ENCODE results near the gene MYH3. TPM values are rescaled to one million over a fixed set of nuclear protein-coding genes. Genes with fewer than 3 reads are reported as not detected.
"Not testable (repeated sequence)": the region's sequence is repeated elsewhere in the genome, so short reads cannot be mapped to it uniquely, and the experiment has no call there.

Gene MYH3
- under 1 TPM; 0.40 to 0.97 (median 0.66) TPM for total RNA-seq
- 0.45 TPM for polyA plus RNA-seq
- long read RNA-seq, donor 1: 0 reads
- long read RNA-seq, donor 2, partial matches to known transcripts: 1 of 1 reads
- long read RNA-seq, donor 2, other reads (novel, unspliced or antisense): 0 of 1 reads
- long read RNA-seq, donor 3, partial matches to known transcripts: 0 of 1 reads
- long read RNA-seq, donor 3, other reads (novel, unspliced or antisense): 1 of 1 reads
- long read RNA-seq, donor 4: 0 reads

DNA sequence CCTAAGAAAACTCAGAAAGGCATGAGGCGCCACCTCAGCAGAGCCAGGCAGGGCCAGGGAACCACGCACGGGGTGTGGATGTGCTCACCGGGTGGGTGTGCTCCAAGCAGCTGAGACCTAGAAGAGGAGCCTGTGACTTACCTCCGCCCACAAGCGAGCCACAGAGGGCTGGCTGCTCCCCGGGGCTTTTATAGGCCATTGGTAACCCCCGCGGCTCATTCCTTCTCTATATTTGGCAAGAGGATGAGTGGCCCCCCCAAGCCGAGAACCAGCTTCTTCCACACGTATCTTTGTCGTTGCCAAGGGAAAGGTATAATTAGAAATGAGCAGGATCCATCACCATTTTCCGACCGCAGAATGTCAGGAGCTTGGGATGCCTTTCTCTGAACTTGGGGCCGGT is at the start of gene MYH3:
TSS of gene MYH3 (minus strand) at position 162 of the 400 bp plus-strand sequence. CDS start 2,245 bp downstream, outside the sequence.
- WGBS: 74% methylated on average over 15 of the region's 15 CpGs
- H3K27ac ChIP-seq (ENCODE audit: low read length): no peak within 1 kb of the TSS
- intact Hi-C loops (cut with DNase I): no loop called here
- H3K27me3 ChIP-seq (ENCODE audit: control insufficient read depth, insufficient read depth): no peaks in the 10 kb centered on the region
- DNase-seq (no peak), ATAC-seq (no peak)
- H3K4me3 ChIP-seq (ENCODE audit: low read length): no peak within 1 kb of the TSS
- no peaks in the 10 kb centered on the region for H3K9me3 ChIP-seq (ENCODE audit: control insufficient read depth, low read length)
- H3K4me1 ChIP-seq (ENCODE audit: control insufficient read depth, insufficient read depth, low read length): no peaks in the 10 kb centered on the region

- peaks cover 2% of the 10 kb centered on the region for H3K4me1 ChIP-seq (ENCODE audit: control insufficient read depth, insufficient read depth, low read length)
- DNase-seq (no peak), ATAC-seq (no peak)
- no peak overlapping the region for H3K4me3 ChIP-seq (ENCODE audit: low read length)
- 86% methylated on average over 5 of the region's 5 CpGs for WGBS
- no peak overlapping the region for H3K27ac ChIP-seq (ENCODE audit: low read length)
- H3K27me3 ChIP-seq (ENCODE audit: control insufficient read depth, insufficient read depth): no peaks in the 10 kb centered on the region
- H3K9me3 ChIP-seq (ENCODE audit: control insufficient read depth, low read length): no peaks in the 10 kb centered on the region
- intact Hi-C loops (cut with DNase I): no loop called here
Measured at GRCh38 chr17:10705727-10706126, 48.6 kb upstream of the MYH3 start.

GRCh38 chr17:10702574-10702973 is 45.5 kb upstream of the MYH3 start:
- WGBS: 66% methylated on average over 2 of the region's 2 CpGs
- ATAC-seq: no peak
- intact Hi-C loops (cut with DNase I): no loop called here
- no peak for DNase-seq
- no peak overlapping the region for H3K4me3 ChIP-seq (ENCODE audit: low read length)
- H3K4me1 ChIP-seq (ENCODE audit: control insufficient read depth, insufficient read depth, low read length): peaks cover 2% of the 10 kb centered on the region
- no peak overlapping the region for H3K27ac ChIP-seq (ENCODE audit: low read length)
- H3K27me3 ChIP-seq (ENCODE audit: control insufficient read depth, insufficient read depth): no peaks in the 10 kb centered on the region
- H3K9me3 ChIP-seq (ENCODE audit: control insufficient read depth, low read length): no peaks in the 10 kb centered on the region

DNA sequence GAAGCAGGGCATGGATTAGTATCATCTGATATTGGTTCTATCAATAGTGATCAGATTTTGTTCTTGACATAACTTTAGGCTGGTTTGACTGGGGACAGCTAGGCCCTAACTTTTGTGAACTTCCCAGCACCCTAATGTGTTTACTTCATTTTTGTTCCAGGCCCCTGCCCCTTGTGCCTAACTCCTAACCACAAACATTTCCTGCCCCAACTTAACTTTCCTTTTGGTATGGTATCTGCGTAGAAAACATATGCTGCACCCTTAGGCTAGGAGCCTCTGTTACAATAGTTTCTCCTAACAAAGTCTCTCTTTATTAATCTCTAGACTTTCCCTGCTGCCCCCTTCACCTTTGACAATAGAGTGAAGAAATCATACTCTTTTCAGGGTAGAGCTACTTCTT is 42.7 kb upstream of the MYH3 start:
- 88% methylated on average over 1 of the region's 1 CpG for WGBS

GRCh38 chr17:10698096-10698818 is 41.1 kb upstream of the MYH3 start:
- ATAC-seq (no peak), DNase-seq (no peak)
- Histone ChIP-seq H3K27ac (ENCODE audit: low read length) (peak overlapping the region; percentile 1), H3K27me3 (ENCODE audit: control insufficient read depth, insufficient read depth) (no peaks in the 10 kb centered on the region), H3K4me3 (ENCODE audit: low read length) (peak overlapping the region; percentile 86), H3K9me3 (ENCODE audit: control insufficient read depth, low read length) (no peaks in the 10 kb centered on the region), H3K4me1 (ENCODE audit: control insufficient read depth, insufficient read depth, low read length) (peaks cover 2% of the 10 kb centered on the region)
- intact Hi-C loops (cut with DNase I): no loop called here
- 18% methylated on average over 18 of the region's 18 CpGs for WGBS

More for the DNA sequence above, 42.7 kb upstream of the MYH3 start:
- peaks cover 2% of the 10 kb centered on the region for H3K4me1 ChIP-seq (ENCODE audit: control insufficient read depth, insufficient read depth, low read length)
- H3K27ac ChIP-seq (ENCODE audit: low read length): no peak overlapping the region
- intact Hi-C loops (cut with DNase I): no loop called here
- H3K27me3 ChIP-seq (ENCODE audit: control insufficient read depth, insufficient read depth): no peaks in the 10 kb centered on the region
- H3K4me3 ChIP-seq (ENCODE audit: low read length): no peak overlapping the region
- ATAC-seq: no peak
- H3K9me3 ChIP-seq (ENCODE audit: control insufficient read depth, low read length): no peaks in the 10 kb centered on the region
- DNase-seq: no peak

- H3K4me3 ChIP-seq (ENCODE audit: low read length): peak within 1 kb of the TSS; percentile 86
- no peaks in the 10 kb centered on the region for H3K27me3 ChIP-seq (ENCODE audit: control insufficient read depth, insufficient read depth)
- under 1% methylated on average over 84 of the region's 84 CpGs for WGBS
- intact Hi-C loops (cut with DNase I): no loop called here
- no peaks in the 10 kb centered on the region for H3K4me1 ChIP-seq (ENCODE audit: control insufficient read depth, insufficient read depth, low read length)
- H3K27ac ChIP-seq (ENCODE audit: low read length): peak within 1 kb of the TSS; percentile 74
- peak; percentile 99 to 100 for ATAC-seq
- DNase-seq: peak; percentile 96 to 98 (median 96)
- H3K9me3 ChIP-seq (ENCODE audit: control insufficient read depth, low read length): no peaks in the 10 kb centered on the region
Measured at GRCh38 chr17:10697092-10698081, 40.3 kb upstream of the MYH3 start, which contains the start of the genes ADPRM and SCO1. ADPRM (plus strand) TSS chr17:10697594; CDS start chr17:10704927, 7,333 bp downstream. SCO1 (minus strand) TSS chr17:10697533; CDS start chr17:10697507, 26 bp downstream.

GRCh38 chr17:10695875-10696407 is 38.8 kb upstream of the MYH3 start:
- H3K9me3 ChIP-seq (ENCODE audit: control insufficient read depth, low read length); H3K4me3 ChIP-seq (ENCODE audit: low read length); H3K27me3 ChIP-seq (ENCODE audit: control insufficient read depth, insufficient read depth); H3K4me1 ChIP-seq (ENCODE audit: control insufficient read depth, insufficient read depth, low read length); H3K27ac ChIP-seq (ENCODE audit: low read length); intact Hi-C loops (cut with DNase I); ATAC-seq; DNase-seq: not testable (repeated sequence)
- WGBS: 91% methylated on average over 17 of the region's 17 CpGs

GRCh38 chr17:10687499-10687898 is 30.4 kb upstream of the MYH3 start:
- Histone ChIP-seq H3K27ac (ENCODE audit: low read length) (no peak overlapping the region), H3K4me1 (ENCODE audit: control insufficient read depth, insufficient read depth, low read length) (no peaks in the 10 kb centered on the region), H3K9me3 (ENCODE audit: control insufficient read depth, low read length) (no peaks in the 10 kb centered on the region), H3K4me3 (ENCODE audit: low read length) (no peak overlapping the region), H3K27me3 (ENCODE audit: control insufficient read depth, insufficient read depth) (no peaks in the 10 kb centered on the region)
- ATAC-seq (no peak), DNase-seq (no peak)
- intact Hi-C loops (cut with DNase I): no loop called here
- WGBS: 93% methylated on average over 2 of the region's 2 CpGs

DNA sequence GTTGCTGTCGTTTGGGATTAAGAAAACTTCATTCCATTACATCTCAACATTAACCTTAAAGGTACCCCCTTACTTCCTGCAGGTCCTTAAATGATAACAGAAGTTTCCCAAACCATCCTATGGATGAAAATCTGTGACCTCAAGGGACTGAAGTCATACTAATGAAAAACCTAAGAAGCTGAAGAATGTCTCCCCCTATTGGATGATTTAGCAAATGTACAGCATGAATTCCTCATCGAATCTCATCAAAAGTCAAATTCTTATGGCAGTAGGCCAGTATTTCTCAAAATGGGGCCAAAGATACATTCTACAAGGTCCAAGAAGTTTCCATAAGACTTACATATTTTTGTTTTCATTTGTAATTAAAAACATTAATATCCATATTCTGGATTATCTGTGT is 26.7 kb upstream of the MYH3 start:
- DNase-seq (no peak), ATAC-seq (no peak)
- WGBS: 71% methylated on average over 2 of the region's 2 CpGs
- intact Hi-C loops (cut with DNase I): no loop called here
- no peaks in the 10 kb centered on the region for H3K4me1 ChIP-seq (ENCODE audit: control insufficient read depth, insufficient read depth, low read length)
- H3K27ac ChIP-seq (ENCODE audit: low read length): no peak overlapping the region
- H3K4me3 ChIP-seq (ENCODE audit: low read length): no peak overlapping the region
- H3K9me3 ChIP-seq (ENCODE audit: control insufficient read depth, low read length): no peaks in the 10 kb centered on the region
- H3K27me3 ChIP-seq (ENCODE audit: control insufficient read depth, insufficient read depth): no peaks in the 10 kb centered on the region

DNA sequence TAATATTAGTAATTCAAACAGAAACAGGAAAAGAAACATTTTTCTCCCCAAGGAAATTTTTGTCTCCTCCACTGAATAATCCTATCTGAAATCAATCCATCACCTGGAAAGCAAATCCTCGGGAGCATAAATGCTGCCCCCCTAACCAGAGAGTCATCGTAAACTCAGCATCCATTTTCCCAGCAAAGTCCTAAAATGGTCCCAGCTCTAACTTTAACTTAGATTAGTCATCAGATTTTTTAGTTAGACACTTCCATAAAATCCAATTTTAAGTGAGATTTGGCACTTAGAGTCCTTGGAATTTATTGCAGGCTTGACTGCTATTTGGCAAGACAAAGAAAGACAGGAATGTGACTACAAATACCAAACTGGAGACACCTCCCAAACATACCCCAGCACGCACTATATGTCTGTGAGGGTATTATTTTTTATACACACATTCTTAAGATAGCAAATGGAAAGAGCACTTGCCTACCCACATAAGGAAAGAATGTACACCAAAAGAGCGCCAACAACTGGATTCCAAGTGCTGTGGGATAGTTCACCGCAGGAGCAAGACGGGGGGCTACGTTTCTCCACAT is 24.8 kb upstream of the MYH3 start:
- Histone ChIP-seq H3K9me3 (ENCODE audit: control insufficient read depth, low read length) (no peaks in the 10 kb centered on the region), H3K4me3 (ENCODE audit: low read length) (no peak overlapping the region), H3K27me3 (ENCODE audit: control insufficient read depth, insufficient read depth) (no peaks in the 10 kb centered on the region), H3K4me1 (ENCODE audit: control insufficient read depth, insufficient read depth, low read length) (no peaks in the 10 kb centered on the region), H3K27ac (ENCODE audit: low read length) (no peak overlapping the region)
- ATAC-seq (no peak), DNase-seq (no peak)
- 72% methylated on average over 7 of the region's 7 CpGs for WGBS
- intact Hi-C loops (cut with DNase I): no loop called here
